ENCODE measurements around the gene SFT2D1.
A peak's percentile ranks its signal among the peaks of the same experiment; 100 is the strongest.

SFT2D1 gene

GRCh38 chr6:166317261-166318212 is 24.8 kb downstream of the SFT2D1 start:
- no peaks in the 10 kb centered on the region for H3K4me1 ChIP-seq (ENCODE audit: insufficient read depth, low read length)
- no peaks in the 10 kb centered on the region for H3K27me3 ChIP-seq (ENCODE audit: insufficient read depth, low read length)
- H3K4me3 ChIP-seq (ENCODE audit: low read length), result no peak overlapping the region
- H2AFZ ChIP-seq (ENCODE audit: low read depth, low read length), result no peak overlapping the region
- H3K36me3 ChIP-seq (ENCODE audit: insufficient read depth, low read length), result peaks cover 16% of the 10 kb centered on the region
- H3K9me3 ChIP-seq (ENCODE audit: low read length), result no peaks in the 10 kb centered on the region

DNA sequence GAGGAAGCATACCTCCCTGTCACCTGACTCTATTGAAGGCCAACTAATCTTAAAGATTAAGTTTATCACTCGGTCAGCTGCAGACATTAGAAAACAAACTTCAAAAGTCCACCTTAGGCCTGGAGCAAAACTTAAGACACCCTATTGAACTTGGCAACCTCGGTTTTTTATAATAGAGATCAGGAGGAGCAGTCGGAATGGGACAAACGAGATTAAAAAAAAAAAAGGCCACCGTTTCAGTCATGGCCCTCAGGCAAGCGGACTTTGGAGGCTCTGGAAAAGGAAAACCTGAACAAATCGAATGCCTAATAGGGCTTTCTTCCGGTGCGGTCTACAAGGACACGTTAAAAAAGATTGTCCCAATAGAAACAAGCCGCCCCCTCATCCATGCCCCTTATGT is 26.9 kb downstream of the SFT2D1 start:
- no peak overlapping the region for H3K4me3 ChIP-seq (ENCODE audit: low read length)
- no peaks in the 10 kb centered on the region for H3K4me1 ChIP-seq (ENCODE audit: insufficient read depth, low read length)
- no peaks in the 10 kb centered on the region for H3K9me3 ChIP-seq (ENCODE audit: low read length)
- no peak overlapping the region for H2AFZ ChIP-seq (ENCODE audit: low read depth, low read length)
- peaks cover 4% of the 10 kb centered on the region for H3K36me3 ChIP-seq (ENCODE audit: insufficient read depth, low read length)
- peaks cover 3% of the 10 kb centered on the region for H3K27me3 ChIP-seq (ENCODE audit: insufficient read depth, low read length)

DNA sequence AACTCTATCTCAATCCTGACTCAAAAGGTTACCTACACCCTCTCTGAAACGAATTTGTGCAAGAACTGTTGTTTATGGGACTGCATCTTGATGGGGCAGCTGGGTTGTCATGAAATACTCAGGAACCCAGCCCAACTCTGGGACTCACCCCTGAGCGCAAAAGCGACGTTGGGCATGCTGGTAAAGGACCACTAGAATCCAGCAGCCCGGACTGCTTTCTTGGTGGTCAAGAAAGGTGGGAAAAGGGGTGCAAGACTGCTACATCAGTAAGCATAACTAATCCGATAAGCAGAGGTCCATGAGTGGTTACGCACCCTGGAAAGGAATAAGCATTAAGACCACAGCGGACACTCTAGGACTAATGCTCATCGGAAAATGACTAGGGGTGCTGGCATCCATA is 27.9 kb downstream of the SFT2D1 start:
- no peaks in the 10 kb centered on the region for H3K9me3 ChIP-seq (ENCODE audit: low read length)
- no peak overlapping the region for H3K4me3 ChIP-seq (ENCODE audit: low read length)
- no peaks in the 10 kb centered on the region for H3K36me3 ChIP-seq (ENCODE audit: insufficient read depth, low read length)
- peaks cover 13% of the 10 kb centered on the region for H3K27me3 ChIP-seq (ENCODE audit: insufficient read depth, low read length)
- no peaks in the 10 kb centered on the region for H3K4me1 ChIP-seq (ENCODE audit: insufficient read depth, low read length)
- no peak overlapping the region for H2AFZ ChIP-seq (ENCODE audit: low read depth, low read length)

DNA sequence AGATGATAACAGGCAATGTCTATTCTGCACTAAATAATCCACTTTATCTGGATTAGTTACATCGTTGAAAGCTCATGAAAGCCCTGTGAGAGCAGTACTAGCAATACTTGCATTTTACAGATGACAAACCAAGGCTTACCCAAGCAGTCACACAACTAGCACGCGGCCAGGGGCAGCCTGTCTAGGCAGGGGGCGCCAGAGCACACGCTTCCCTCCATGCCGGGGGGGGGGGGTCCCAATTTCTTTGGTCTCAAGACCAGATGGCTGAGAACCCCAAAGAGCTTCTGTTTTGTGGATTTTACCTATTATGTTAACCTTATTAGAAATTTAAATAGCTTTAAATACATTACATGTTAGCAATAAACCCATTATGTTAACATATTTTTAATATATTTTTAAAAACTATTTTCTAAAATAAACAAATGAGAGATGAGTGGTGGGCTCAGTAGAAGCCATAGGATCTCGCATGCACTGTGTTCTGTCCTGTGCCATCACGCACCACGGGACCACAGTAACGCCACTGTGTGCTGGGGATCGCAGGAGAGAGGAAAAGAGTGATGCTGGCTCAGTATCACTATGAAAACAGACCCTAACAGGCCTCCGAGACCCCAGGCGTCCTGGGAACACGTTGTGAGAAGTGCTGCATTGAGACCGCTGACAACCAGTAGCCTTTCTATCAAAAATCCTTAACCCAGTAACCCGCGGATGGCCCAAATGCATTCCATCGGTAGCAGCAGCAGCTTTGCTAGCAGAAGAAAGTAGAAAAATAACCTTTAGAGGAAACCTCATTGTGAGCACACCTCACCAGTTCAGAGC is 28.9 kb downstream of the SFT2D1 start:
- peaks cover 23% of the 10 kb centered on the region for H3K27me3 ChIP-seq (ENCODE audit: insufficient read depth, low read length)
- no peaks in the 10 kb centered on the region for H3K9me3 ChIP-seq (ENCODE audit: low read length)
- no peak overlapping the region for H3K4me3 ChIP-seq (ENCODE audit: low read length)
- no peaks in the 10 kb centered on the region for H3K36me3 ChIP-seq (ENCODE audit: insufficient read depth, low read length)
- H2AFZ ChIP-seq (ENCODE audit: low read depth, low read length), result no peak overlapping the region
- peaks cover 3% of the 10 kb centered on the region for H3K4me1 ChIP-seq (ENCODE audit: insufficient read depth, low read length)

DNA sequence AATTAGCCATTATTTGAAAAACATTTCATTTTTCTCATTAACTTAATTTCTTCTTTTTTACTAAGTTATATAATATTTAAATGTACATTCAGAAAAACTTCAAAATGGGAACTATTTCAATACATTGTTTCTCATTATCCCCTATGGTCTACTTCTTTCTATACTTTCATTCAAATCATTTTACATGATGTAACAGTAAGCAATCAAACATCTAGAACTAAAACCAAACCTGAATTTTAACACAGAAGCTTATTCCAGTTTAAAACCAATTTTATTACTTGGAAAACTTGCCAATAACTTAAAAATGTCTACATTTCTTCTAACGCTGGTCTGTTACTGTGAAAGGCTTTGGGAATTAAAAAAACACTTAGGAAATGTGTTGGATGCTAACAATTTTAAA is 29.5 kb downstream of the SFT2D1 start:
- no peak overlapping the region for H3K4me3 ChIP-seq (ENCODE audit: low read length)
- peaks cover 27% of the 10 kb centered on the region for H3K27me3 ChIP-seq (ENCODE audit: insufficient read depth, low read length)
- peaks cover 6% of the 10 kb centered on the region for H3K4me1 ChIP-seq (ENCODE audit: insufficient read depth, low read length)
- no peaks in the 10 kb centered on the region for H3K9me3 ChIP-seq (ENCODE audit: low read length)
- H2AFZ ChIP-seq (ENCODE audit: low read depth, low read length), result no peak overlapping the region
- H3K36me3 ChIP-seq (ENCODE audit: insufficient read depth, low read length), result no peaks in the 10 kb centered on the region

DNA sequence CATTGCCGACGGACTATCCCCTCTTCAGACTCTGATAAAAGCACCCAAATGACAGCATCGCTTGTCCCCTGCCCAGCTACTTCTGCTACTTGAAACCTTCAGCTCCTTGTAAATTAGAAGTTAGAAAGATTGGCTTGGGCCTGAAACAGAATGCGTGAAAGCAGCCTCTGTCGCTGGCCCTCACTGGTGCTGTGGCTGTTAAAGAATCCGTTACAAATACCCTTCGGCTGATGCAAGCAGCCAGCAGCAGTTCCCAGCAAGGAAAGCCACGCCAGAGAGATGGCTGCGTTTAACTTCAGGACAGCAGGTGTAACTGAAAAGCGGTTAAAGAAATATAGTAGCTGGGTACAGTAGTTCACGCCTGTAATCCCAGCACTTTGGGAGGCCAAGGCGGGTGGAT is 31.7 kb downstream of the SFT2D1 start:
- no peaks in the 10 kb centered on the region for H3K9me3 ChIP-seq (ENCODE audit: low read length)
- peaks cover 6% of the 10 kb centered on the region for H3K4me1 ChIP-seq (ENCODE audit: insufficient read depth, low read length)
- peaks cover 43% of the 10 kb centered on the region for H3K27me3 ChIP-seq (ENCODE audit: insufficient read depth, low read length)
- no peaks in the 10 kb centered on the region for H3K36me3 ChIP-seq (ENCODE audit: insufficient read depth, low read length)
- no peak overlapping the region for H3K4me3 ChIP-seq (ENCODE audit: low read length)
- H2AFZ ChIP-seq (ENCODE audit: low read depth, low read length), result no peak overlapping the region

GRCh38 chr6:166309977-166310376 is 32.4 kb downstream of the SFT2D1 start:
- H3K4me1 ChIP-seq (ENCODE audit: insufficient read depth, low read length), result peaks cover 6% of the 10 kb centered on the region
- H3K4me3 ChIP-seq (ENCODE audit: low read length), result no peak overlapping the region
- H2AFZ ChIP-seq (ENCODE audit: low read depth, low read length), result no peak overlapping the region
- no peaks in the 10 kb centered on the region for H3K9me3 ChIP-seq (ENCODE audit: low read length)
- H3K27me3 ChIP-seq (ENCODE audit: insufficient read depth, low read length), result peaks cover 50% of the 10 kb centered on the region
- no peaks in the 10 kb centered on the region for H3K36me3 ChIP-seq (ENCODE audit: insufficient read depth, low read length)

GRCh38 chr6:166308769-166309589 is 33.4 kb downstream of the SFT2D1 start:
- Histone ChIP-seq H3K4me1 (ENCODE audit: insufficient read depth, low read length) (peaks cover 6% of the 10 kb centered on the region), H2AFZ (ENCODE audit: low read depth, low read length) (peak overlapping the region; percentile 96), H3K9me3 (ENCODE audit: low read length) (no peaks in the 10 kb centered on the region), H3K36me3 (ENCODE audit: insufficient read depth, low read length) (no peaks in the 10 kb centered on the region), H3K27me3 (ENCODE audit: insufficient read depth, low read length) (peaks cover 53% of the 10 kb centered on the region), H3K4me3 (ENCODE audit: low read length) (peak overlapping the region; percentile 45)

DNA sequence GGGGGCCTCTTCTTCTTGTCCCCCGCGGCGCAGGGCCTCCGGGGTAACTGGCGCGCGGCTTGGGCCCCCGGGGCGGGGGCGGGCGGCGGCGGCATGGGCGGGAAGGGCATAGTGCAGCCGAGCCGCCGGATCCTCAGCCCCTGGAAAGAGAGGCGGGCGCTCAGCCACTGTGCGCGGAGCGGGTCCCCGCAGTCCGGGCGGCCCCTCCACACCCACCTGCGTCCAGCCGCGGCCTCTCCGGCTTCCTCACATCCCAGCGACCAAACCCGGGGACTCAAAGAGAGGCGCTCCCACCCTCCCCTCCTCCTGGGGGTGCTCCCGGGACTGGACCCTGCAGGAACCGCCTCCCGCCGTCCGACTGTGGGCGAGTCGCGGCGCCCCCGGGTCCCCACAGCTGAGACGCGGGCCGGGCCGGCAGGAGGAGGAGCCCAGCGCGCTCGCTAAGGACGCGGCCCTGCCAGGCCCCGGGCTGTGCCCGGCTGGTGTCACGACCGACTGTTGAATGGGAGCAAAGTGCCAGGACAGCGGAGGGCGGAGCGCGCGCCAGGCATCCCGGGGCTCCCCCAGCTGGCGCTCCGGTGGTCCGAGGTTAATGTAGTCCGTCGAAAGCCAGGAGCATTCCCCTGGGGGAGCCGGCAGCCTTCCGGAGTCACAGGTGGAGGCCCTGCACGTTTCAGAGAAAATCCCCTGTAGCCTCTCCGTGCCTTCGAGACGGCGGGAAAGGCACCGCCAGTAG is 34.1 kb downstream of the SFT2D1 start, which contains the start of gene PRR18:
Gene PRR18 (minus strand): TSS at position 360 of the 736 bp plus-strand sequence. CDS start 250 bp downstream, at position 110.
- Histone ChIP-seq H3K4me3 (ENCODE audit: low read length) (peak within 1 kb of the TSS; percentile 45), H3K27me3 (ENCODE audit: insufficient read depth, low read length) (peaks cover 53% of the 10 kb centered on the region), H3K9me3 (ENCODE audit: low read length) (no peaks in the 10 kb centered on the region), H3K36me3 (ENCODE audit: insufficient read depth, low read length) (no peaks in the 10 kb centered on the region), H2AFZ (ENCODE audit: low read depth, low read length) (peak within 1 kb of the TSS; percentile 96), H3K4me1 (ENCODE audit: insufficient read depth, low read length) (peaks cover 6% of the 10 kb centered on the region)

DNA sequence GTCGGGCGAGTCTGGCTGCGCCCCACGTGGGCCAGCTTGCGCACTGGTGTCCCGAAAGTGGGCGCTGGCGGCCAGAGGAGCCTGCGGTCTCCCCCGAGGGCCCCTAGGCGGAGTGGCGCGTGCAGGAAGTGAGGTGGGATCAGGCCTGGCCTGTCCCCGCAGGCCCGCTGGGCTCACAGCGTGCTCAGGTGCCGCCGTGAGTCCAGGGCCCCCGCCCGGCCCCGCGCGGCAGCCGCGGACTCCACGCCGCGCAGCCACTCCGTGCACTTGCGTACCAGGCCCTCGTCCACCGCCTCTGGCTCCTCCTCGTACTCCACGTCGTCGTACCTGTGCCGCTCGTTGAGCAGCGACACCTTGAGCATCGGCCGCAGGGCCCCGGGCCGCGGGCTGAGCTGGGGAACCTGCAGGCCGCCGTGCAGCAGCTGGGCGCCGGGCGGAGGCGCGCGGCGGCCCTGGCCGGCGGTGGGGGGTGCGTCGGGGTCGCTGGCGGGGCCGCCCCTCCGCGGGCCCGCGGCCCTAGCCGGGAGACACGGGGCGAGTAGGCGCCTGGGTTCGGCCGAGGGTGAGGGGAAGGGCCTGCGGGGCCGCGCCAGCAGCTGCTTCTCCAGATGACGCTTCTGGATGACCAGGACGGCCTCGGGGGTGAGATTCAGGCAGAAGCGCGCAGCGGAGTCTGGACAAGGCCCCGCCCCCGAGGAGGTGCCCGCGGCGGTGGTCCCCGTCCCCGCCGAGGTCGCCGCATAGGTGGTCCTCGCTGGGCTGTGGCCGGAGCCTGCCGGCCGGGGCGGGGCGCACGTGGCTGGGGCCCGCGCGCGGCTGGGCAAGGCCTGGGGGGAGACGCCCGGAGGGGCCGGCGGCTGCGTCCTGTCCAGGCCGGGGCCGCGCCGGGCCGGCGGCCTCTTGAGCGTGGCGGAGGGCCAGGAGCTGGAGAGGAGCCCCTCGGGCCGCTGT is 35.0 kb downstream of the SFT2D1 start:
- H3K27me3 ChIP-seq (ENCODE audit: insufficient read depth, low read length), result peaks cover 53% of the 10 kb centered on the region
- peak overlapping the region; percentile 96 for H2AFZ ChIP-seq (ENCODE audit: low read depth, low read length)
- H3K4me1 ChIP-seq (ENCODE audit: insufficient read depth, low read length), result peaks cover 6% of the 10 kb centered on the region
- H3K9me3 ChIP-seq (ENCODE audit: low read length), result no peaks in the 10 kb centered on the region
- no peaks in the 10 kb centered on the region for H3K36me3 ChIP-seq (ENCODE audit: insufficient read depth, low read length)
- H3K4me3 ChIP-seq (ENCODE audit: low read length), result peak overlapping the region; percentile 45

- H3K4me3 ChIP-seq (ENCODE audit: low read length), result no peak overlapping the region
- H2AFZ ChIP-seq (ENCODE audit: low read depth, low read length), result no peak overlapping the region
- H3K36me3 ChIP-seq (ENCODE audit: insufficient read depth, low read length), result no peaks in the 10 kb centered on the region
- peaks cover 53% of the 10 kb centered on the region for H3K27me3 ChIP-seq (ENCODE audit: insufficient read depth, low read length)
- H3K9me3 ChIP-seq (ENCODE audit: low read length), result no peaks in the 10 kb centered on the region
- H3K4me1 ChIP-seq (ENCODE audit: insufficient read depth, low read length), result peaks cover 6% of the 10 kb centered on the region
Observed at GRCh38 chr6:166306378-166307081, 35.8 kb downstream of the SFT2D1 start.

Measured in neuron (in vitro differentiated cells).